Panc1 (cell line): ENCODE results near the gene FOXP2. TPM values are rescaled to one million over a fixed set of nuclear protein-coding genes. Genes with fewer than 3 reads are reported as not detected.

ENCODE experiments used
- ATAC-seq: fragments of 200-7000 bp; cut with Tn5 transposase; 2 replicates; pipeline ENCODE4 v1.9.1; 2020; ENCODE audit warnings: mild to moderate bottlenecking, moderate library complexity
- BruUV-seq: library from RNA; stranded (reverse); fragments of 400-500 nt; replicated peaks from 2 replicates; lab custom pipeline; 2021; lab: Mats Ljungman, UMichigan
- CTCF ChIA-PET: fragments of 300-600 bp; sonication (Branson Sonifier 250); formaldehyde crosslinking; loops from one replicate; lab custom pipeline; 2022; ENCODE audit warnings: antibody characterized with exemption; lab: Charles Lee
- POLR2A ChIA-PET: fragments of 300-600 bp; sonication (Branson Sonifier 250); formaldehyde crosslinking; loops from one replicate; lab custom pipeline; 2022; ENCODE audit warnings: antibody characterized with exemption; lab: Charles Lee
- DNase-seq: peaks from one replicate; pipeline ENCODE4 v3.0.0-alpha.2; 2010; ENCODE audit warnings: low read depth, low spot score
- H3K27ac ChIP-seq: 2 replicates; pipeline ENCODE4 v1.5.1; 2011; ENCODE audit warnings: mild to moderate bottlenecking, low read length, inconsistent platforms
- H3K27me3 ChIP-seq: fragments of 200-500 bp; sonication (Bioruptor generic); 2 replicates; pipeline ENCODE4 v1.6.0; 2014; ENCODE audit warnings: low read length, inconsistent platforms; ENCODE audit not compliant: control insufficient read depth, insufficient read depth
- H3K36me3 ChIP-seq: fragments of 200-500 bp; sonication (Bioruptor generic); 2 replicates; pipeline ENCODE4 v1.5.1; 2014; ENCODE audit warnings: inconsistent platforms, mild to moderate bottlenecking, low read length, moderate library complexity; ENCODE audit not compliant: control insufficient read depth, insufficient read depth
- H3K4me1 ChIP-seq: 2 replicates; pipeline ENCODE4 v1.5.1; 2011; ENCODE audit warnings: inconsistent platforms, mild to moderate bottlenecking, low read length, moderate library complexity; ENCODE audit not compliant: control insufficient read depth, insufficient read depth
- H3K4me3 ChIP-seq, 2 experiments: 2 replicates each; pipeline ENCODE4 v1.5.1; 2011 to 2012; ENCODE audit warnings: low read depth in 2 of 2, low read length in 2 of 2, mild to moderate bottlenecking in 2 of 2, inconsistent platforms in 1 of 2, moderate library complexity in 1 of 2
- H3K9me3 ChIP-seq: fragments of 200-500 bp; sonication (Bioruptor generic); 2 replicates; pipeline ENCODE4 v1.5.1; 2014; ENCODE audit warnings: low read depth, mild to moderate bottlenecking, inconsistent platforms, low read length, moderate library complexity; ENCODE audit not compliant: control insufficient read depth, insufficient read depth
- CTCF ChIP-seq: fragments of 450-650 bp; IDR thresholded peaks from 2 replicates; pipeline ENCODE4 v1.5.1; 2017; ENCODE audit warnings: mild to moderate bottlenecking
- POLR2AphosphoS5 ChIP-seq: IDR thresholded peaks from 2 replicates; pipeline ENCODE4 v1.6.1; 2012; ENCODE audit warnings: mild to moderate bottlenecking, low read depth, low read length, moderate library complexity
- REST ChIP-seq, 2 experiments: IDR thresholded peaks; 2 replicates each; pipeline ENCODE4 v1.6.1; 2011 to 2012; ENCODE audit warnings: low read depth in 2 of 2, control low read depth in 1 of 2, low read length in 1 of 2, mild to moderate bottlenecking in 1 of 2, moderate library complexity in 1 of 2; ENCODE audit not compliant: insufficient read depth in 1 of 2
- SIN3A ChIP-seq: IDR thresholded peaks from 2 replicates; pipeline ENCODE4 v1.6.1; 2012; ENCODE audit warnings: low read depth, mild to moderate bottlenecking, low read length, moderate library complexity, borderline replicate concordance; ENCODE audit not compliant: insufficient read depth
- TCF7L2 ChIP-seq: IDR thresholded peaks from 2 replicates; pipeline ENCODE4 v1.6.1; 2011; ENCODE audit warnings: mild to moderate bottlenecking, low read depth, low read length, inconsistent platforms
- in situ Hi-C: cut with HindIII; loops from 2 replicates; pipeline ENCODE4 v1.10.0; 2016; ENCODE audit warnings: low sequenced_read_pairs, low pct_unique_long_range_greater_than_20kb
- intact Hi-C: fragments of 100-400 bp; cut with micrococcal nuclease; formaldehyde crosslinking; loops from one replicate; pipeline ENCODE4 v1.10.0; 2022; ENCODE audit not compliant: unreplicated experiment
- total RNA-seq: library from RNA; stranded (reverse); gene quantifications from one replicate; pipeline ENCODE4 v1.2.1, GENCODE V29; 2021; ENCODE audit not compliant: unreplicated experiment

Gene FOXP2
- total RNA-seq, 1 experiment from 2014 or later: 0.54 TPM

GRCh38 chr7:114687238-114687637 lies 272.6 kb downstream of the FOXP2 start:
- Histone ChIP-seq H3K4me1 (no peaks in the 10 kb centered on the region), H3K27ac (no peak overlapping the region), H3K9me3 (no peaks in the 10 kb centered on the region), H3K36me3 (no peaks in the 10 kb centered on the region), H3K27me3 (no peaks in the 10 kb centered on the region), H3K4me3 (no peak overlapping the region)
- CTCF ChIA-PET: no interaction called here
- intact Hi-C loops (no loop called here), in situ Hi-C loops (no loop called here)
- TF ChIP-seq TCF7L2 (no peak), POLR2AphosphoS5 (no peak), REST (IDR thresholded peaks at IDR 0.05; ENCODE audit: insufficient read depth in 1 of 2, low read depth in 2 of 2, low read length in 1 of 2) (no peak), SIN3A (no peak), CTCF (no peak)
- POLR2A ChIA-PET: no interaction called here
- DNase-seq (no peak), ATAC-seq (no peak)
- BruUV-seq: no TSS peak

- BruUV-seq: no TSS peak
- in situ Hi-C loops (no loop called here), intact Hi-C loops (no loop called here)
- H3K4me1 ChIP-seq: no peaks in the 10 kb centered on the region
- H3K36me3 ChIP-seq: no peaks in the 10 kb centered on the region
- no peak for DNase-seq
- ATAC-seq: no peak
- H3K9me3 ChIP-seq: no peaks in the 10 kb centered on the region
- no peak overlapping the region for H3K27ac ChIP-seq
- ChIA-PET POLR2A (no interaction called here), CTCF (no interaction called here)
- no peaks in the 10 kb centered on the region for H3K27me3 ChIP-seq
- no peak for TF ChIP-seq SIN3A
- no peak for TF ChIP-seq TCF7L2
- TF ChIP-seq POLR2AphosphoS5: no peak
- no peak for TF ChIP-seq CTCF
- no peak for TF ChIP-seq REST (IDR thresholded peaks at IDR 0.05; ENCODE audit: insufficient read depth in 1 of 2, low read depth in 2 of 2, low read length in 1 of 2)
- H3K4me3 ChIP-seq: no peak overlapping the region
Measured at GRCh38 chr7:114688443-114689055, 273.9 kb downstream of the FOXP2 start.
